WTC11 (cell line): ENCODE measurements around the gene IFNG-AS1. TPM values are rescaled to one million over a fixed set of nuclear protein-coding genes. Genes with fewer than 3 reads are reported as not detected.

Source experiments
- ATAC-seq: fragments of 200-7000 bp; cut with Tn5 transposase; 2 replicates; pipeline ENCODE4 v1.10.0; 2021; ENCODE audit warnings: mild to moderate bottlenecking, moderate library complexity
- CTCF ChIA-PET: fragments of 300-600 bp; sonication (Branson Sonifier 250); formaldehyde crosslinking; loops from one replicate; lab custom pipeline; 2021; ENCODE audit warnings: antibody characterized with exemption; lab: Charles Lee
- POLR2A ChIA-PET: fragments of 350-600 bp; sonication (Branson Sonifier 250); formaldehyde crosslinking; loops from one replicate; lab custom pipeline; 2021; ENCODE audit warnings: antibody characterized with exemption; lab: Charles Lee
- DNase-seq: peaks from one replicate; pipeline ENCODE4 v3.0.0; 2021; ENCODE audit warnings: low spot score
- H3K27ac Mint-ChIP-seq: 2 replicates; pipeline ENCODE4 v1.8.0; 2021; ENCODE audit warnings: mixed read lengths
- H3K27me3 Mint-ChIP-seq: 2 replicates; pipeline ENCODE4 v1.8.0; 2021; ENCODE audit warnings: low read depth, mild to moderate bottlenecking, moderate library complexity, mixed read lengths
- H3K36me3 Mint-ChIP-seq: 2 replicates; pipeline ENCODE4 v1.8.0; 2021; ENCODE audit warnings: mixed read lengths
- H3K4me1 Mint-ChIP-seq: 2 replicates; pipeline ENCODE4 v1.8.0; 2022; ENCODE audit warnings: mixed read lengths
- H3K4me3 Mint-ChIP-seq: 2 replicates; pipeline ENCODE4 v1.8.0; 2021; ENCODE audit warnings: mild to moderate bottlenecking, moderate library complexity, mixed read lengths
- H3K9me3 Mint-ChIP-seq: 2 replicates; pipeline ENCODE4 v1.8.0; 2021; ENCODE audit warnings: mixed read lengths
- AFF4 ChIP-seq: sonication (generic); formaldehyde crosslinking; IDR thresholded peaks from 2 replicates; pipeline ENCODE4 v1.8.1; 2023; ENCODE audit warnings: mild to moderate bottlenecking, missing genetic modification reagents, borderline replicate concordance
- ARID4B ChIP-seq: sonication (generic); formaldehyde crosslinking; IDR thresholded peaks from 2 replicates; pipeline ENCODE4 v1.8.0; 2023; ENCODE audit warnings: missing genetic modification reagents, mild to moderate bottlenecking, borderline replicate concordance
- CTCF ChIP-seq: fragments of 200-600 bp; IDR thresholded peaks from 2 replicates; pipeline ENCODE4 v1.8.0; 2022; ENCODE audit warnings: antibody characterized with exemption
- E2F4 ChIP-seq: sonication (generic); formaldehyde crosslinking; IDR thresholded peaks from 2 replicates; pipeline ENCODE4 v1.8.1; 2022; ENCODE audit warnings: low read depth, mild to moderate bottlenecking, moderate library complexity, missing genetic modification reagents, borderline replicate concordance
- ELF4 ChIP-seq: sonication (generic); formaldehyde crosslinking; IDR thresholded peaks from 2 replicates; pipeline ENCODE4 v1.8.1; 2022; ENCODE audit warnings: low read depth, mild to moderate bottlenecking, moderate library complexity, missing genetic modification reagents
- FOXJ3 ChIP-seq: sonication (generic); formaldehyde crosslinking; IDR thresholded peaks from 2 replicates; pipeline ENCODE4 v1.9.0; 2021; ENCODE audit warnings: missing genetic modification reagents, mild to moderate bottlenecking, borderline replicate concordance
- GABPB1 ChIP-seq: sonication (generic); formaldehyde crosslinking; IDR thresholded peaks from 2 replicates; pipeline ENCODE4 v1.8.1; 2023; ENCODE audit warnings: mild to moderate bottlenecking, missing genetic modification reagents
- GTF2I ChIP-seq: fragments of 250-450 bp; sonication (Bioruptor Pico); conservative IDR thresholded peaks from 2 replicates; pipeline ENCODE4 v1.4.0; 2021; ENCODE audit warnings: mild to moderate bottlenecking
- JAZF1 ChIP-seq: fragments of 250-450 bp; sonication (Bioruptor Pico); IDR thresholded peaks from 2 replicates; pipeline ENCODE4 v1.9.0; 2021; ENCODE audit warnings: moderate library complexity, mild to moderate bottlenecking, inconsistent platforms
- JUN ChIP-seq: sonication (generic); formaldehyde crosslinking; IDR thresholded peaks from 2 replicates; pipeline ENCODE4 v1.8.0; 2023; ENCODE audit warnings: mild to moderate bottlenecking, missing genetic modification reagents
- NFATC4 ChIP-seq: fragments of 250-450 bp; sonication (Bioruptor Pico); IDR thresholded peaks from 2 replicates; pipeline ENCODE4 v1.9.0; 2021; ENCODE audit warnings: mild to moderate bottlenecking
- SP1 ChIP-seq: sonication (generic); formaldehyde crosslinking; conservative IDR thresholded peaks from 2 replicates; pipeline ENCODE4 v1.8.1; 2022; ENCODE audit warnings: missing genetic modification reagents
- ZNF416 ChIP-seq: fragments of 250-450 bp; sonication (Bioruptor Pico); IDR thresholded peaks from 2 replicates; pipeline ENCODE4 v1.9.0; 2021; ENCODE audit warnings: mild to moderate bottlenecking, inconsistent platforms
- ZNF425 ChIP-seq: fragments of 250-450 bp; sonication (Bioruptor Pico); conservative IDR thresholded peaks from 2 replicates; pipeline ENCODE4 v1.9.0; 2021; ENCODE audit warnings: mild to moderate bottlenecking
- ZNF671 ChIP-seq: fragments of 250-450 bp; sonication (Bioruptor Pico); IDR thresholded peaks from 2 replicates; pipeline ENCODE4 v1.8.0; 2021; ENCODE audit warnings: mild to moderate bottlenecking
- total RNA-seq: library from RNA; stranded (reverse); gene quantifications from 3 replicates; pipeline ENCODE4 v1.2.3, GENCODE V29; 2021

Gene IFNG-AS1
- total RNA-seq, 1 experiment from 2014 or later = not detected

- TF ChIP-seq CTCF (no peak), ARID4B (CRISPR knock-in tag) (no peak), AFF4 (no peak), ZNF671 (CRISPR knock-in tag) (no peak)
These were observed 49.6 kb upstream of the IFNG-AS1 start (continued) for GRCh38 chr12:67939611-67940010.

- Mint-ChIP-seq H3K27me3 (no peaks in the 10 kb centered on the region), H3K9me3 (0 out of 2 replicates have a peak, but pooled peaks cover 5% of the 10 kb centered on the region), H3K4me1 (peaks cover 27% of the 10 kb centered on the region), H3K27ac (no peak overlapping the region), H3K36me3 (no peaks in the 10 kb centered on the region), H3K4me3 (no peak overlapping the region)
- DNase-seq (no peak), ATAC-seq (no peak)
- ChIA-PET CTCF (interaction anchor here (0.6 to 1.4 kb wide), 7 partner anchors 33 to 585 kb away, joined by 3 to 5 read pairs (median 3); no protein-coding TSS in a partner anchor), POLR2A (interaction anchor here (0.6 kb wide), 1 partner anchor 261 kb away, joined by 8 read pairs; no protein-coding TSS in a partner anchor)
- no peak for TF ChIP-seq JAZF1 (CRISPR knock-in tag)
- TF ChIP-seq SP1 (CRISPR knock-in tag) = no peak
- TF ChIP-seq FOXJ3 (CRISPR knock-in tag) = no peak
- no peak for TF ChIP-seq NFATC4 (CRISPR knock-in tag)
- TF ChIP-seq GTF2I (CRISPR knock-in tag) = no peak
- TF ChIP-seq ZNF416 (CRISPR knock-in tag) = no peak
- no peak for TF ChIP-seq ZNF425 (CRISPR knock-in tag)
- TF ChIP-seq ARID4B (CRISPR knock-in tag) = no peak
- no peak for TF ChIP-seq JUN (CRISPR knock-in tag)
- no peak for TF ChIP-seq CTCF
- no peak for TF ChIP-seq E2F4 (CRISPR knock-in tag)
- TF ChIP-seq GABPB1 (CRISPR knock-in tag) = no peak
- TF ChIP-seq ELF4 = no peak
These were observed 48.4 kb upstream of the IFNG-AS1 start for GRCh38 chr12:67940780-67941243.
